HL-60 (cell line): ENCODE data around the gene SPCS1.

Experiments used
- POLR2AphosphoS5 ChIP-seq: IDR thresholded peaks from 2 replicates; pipeline ENCODE4 v1.6.1; 2012; ENCODE audit warnings: low read depth
- TF ChIP-seq, protein P1 (sequence below): IDR thresholded peaks from one replicate; pipeline ENCODE4 v1.5.1; 2011; ENCODE audit warnings: low read length, control low read depth, inconsistent platforms; ENCODE audit not compliant: insufficient read depth

- TF ChIP-seq POLR2AphosphoS5, result no peak
- TF ChIP-seq, protein P1, sequence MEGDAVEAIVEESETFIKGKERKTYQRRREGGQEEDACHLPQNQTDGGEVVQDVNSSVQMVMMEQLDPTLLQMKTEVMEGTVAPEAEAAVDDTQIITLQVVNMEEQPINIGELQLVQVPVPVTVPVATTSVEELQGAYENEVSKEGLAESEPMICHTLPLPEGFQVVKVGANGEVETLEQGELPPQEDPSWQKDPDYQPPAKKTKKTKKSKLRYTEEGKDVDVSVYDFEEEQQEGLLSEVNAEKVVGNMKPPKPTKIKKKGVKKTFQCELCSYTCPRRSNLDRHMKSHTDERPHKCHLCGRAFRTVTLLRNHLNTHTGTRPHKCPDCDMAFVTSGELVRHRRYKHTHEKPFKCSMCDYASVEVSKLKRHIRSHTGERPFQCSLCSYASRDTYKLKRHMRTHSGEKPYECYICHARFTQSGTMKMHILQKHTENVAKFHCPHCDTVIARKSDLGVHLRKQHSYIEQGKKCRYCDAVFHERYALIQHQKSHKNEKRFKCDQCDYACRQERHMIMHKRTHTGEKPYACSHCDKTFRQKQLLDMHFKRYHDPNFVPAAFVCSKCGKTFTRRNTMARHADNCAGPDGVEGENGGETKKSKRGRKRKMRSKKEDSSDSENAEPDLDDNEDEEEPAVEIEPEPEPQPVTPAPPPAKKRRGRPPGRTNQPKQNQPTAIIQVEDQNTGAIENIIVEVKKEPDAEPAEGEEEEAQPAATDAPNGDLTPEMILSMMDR, result no peak
Observed at GRCh38 chr3:52719618-52720017, 13.7 kb downstream of the SPCS1 start.
